ENCODE results near the gene ARHGAP26.
A peak's percentile ranks its signal among the peaks of the same experiment; 100 is the strongest.

The ARHGAP26 gene

GRCh38 chr5:142784401-142784955, 14.3 kb downstream of the ARHGAP26 start:
- peak; percentile 20 for DNase-seq

GRCh38 chr5:142785206-142785605, 15.0 kb downstream of the ARHGAP26 start:
- DNase-seq = no peak

GRCh38 chr5:142789206-142789605, 19.0 kb downstream of the ARHGAP26 start:
- DNase-seq = no peak

- no peak for DNase-seq
Measured at GRCh38 chr5:142792012-142792864, 22.1 kb downstream of the ARHGAP26 start.

GRCh38 chr5:142792865-142793232, 22.7 kb downstream of the ARHGAP26 start:
- no peak for DNase-seq

- no peak for DNase-seq
Measured at GRCh38 chr5:142794537-142794936, 24.4 kb downstream of the ARHGAP26 start.

GRCh38 chr5:142795251-142795650, 25.1 kb downstream of the ARHGAP26 start:
- peak; percentile 98 for DNase-seq

- DNase-seq = no peak
Measured at GRCh38 chr5:142796492-142797109, 26.4 kb downstream of the ARHGAP26 start.

- DNase-seq = no peak
Measured at GRCh38 chr5:142797420-142797819, 27.2 kb downstream of the ARHGAP26 start.

GRCh38 chr5:142798099-142798770, 28.1 kb downstream of the ARHGAP26 start:
- peak; percentile 100 for DNase-seq

GRCh38 chr5:142800776-142801494, 30.8 kb downstream of the ARHGAP26 start:
- peak; percentile 63 for DNase-seq

GRCh38 chr5:142801495-142801871, 31.3 kb downstream of the ARHGAP26 start:
- no peak for DNase-seq

GRCh38 chr5:142803428-142804125, 33.4 kb downstream of the ARHGAP26 start:
- DNase-seq = peak; percentile 92

GRCh38 chr5:142805339-142805738, 35.2 kb downstream of the ARHGAP26 start:
- DNase-seq = no peak

- DNase-seq = no peak
Measured at GRCh38 chr5:142806841-142807267, 36.7 kb downstream of the ARHGAP26 start.

GRCh38 chr5:142807372-142807911, 37.3 kb downstream of the ARHGAP26 start:
- peak; percentile 83 for DNase-seq

GRCh38 chr5:142808878-142809598, 38.9 kb downstream of the ARHGAP26 start:
- DNase-seq = peak; percentile 41

- no peak for DNase-seq
Measured at GRCh38 chr5:142810081-142810480, 39.9 kb downstream of the ARHGAP26 start.

- no peak for DNase-seq
Measured at GRCh38 chr5:142810743-142811290, 40.6 kb downstream of the ARHGAP26 start.

GRCh38 chr5:142811866-142812557, 41.8 kb downstream of the ARHGAP26 start:
- peak; percentile 18 for DNase-seq
